ENCODE data around the gene APP.

Gene APP

DNA sequence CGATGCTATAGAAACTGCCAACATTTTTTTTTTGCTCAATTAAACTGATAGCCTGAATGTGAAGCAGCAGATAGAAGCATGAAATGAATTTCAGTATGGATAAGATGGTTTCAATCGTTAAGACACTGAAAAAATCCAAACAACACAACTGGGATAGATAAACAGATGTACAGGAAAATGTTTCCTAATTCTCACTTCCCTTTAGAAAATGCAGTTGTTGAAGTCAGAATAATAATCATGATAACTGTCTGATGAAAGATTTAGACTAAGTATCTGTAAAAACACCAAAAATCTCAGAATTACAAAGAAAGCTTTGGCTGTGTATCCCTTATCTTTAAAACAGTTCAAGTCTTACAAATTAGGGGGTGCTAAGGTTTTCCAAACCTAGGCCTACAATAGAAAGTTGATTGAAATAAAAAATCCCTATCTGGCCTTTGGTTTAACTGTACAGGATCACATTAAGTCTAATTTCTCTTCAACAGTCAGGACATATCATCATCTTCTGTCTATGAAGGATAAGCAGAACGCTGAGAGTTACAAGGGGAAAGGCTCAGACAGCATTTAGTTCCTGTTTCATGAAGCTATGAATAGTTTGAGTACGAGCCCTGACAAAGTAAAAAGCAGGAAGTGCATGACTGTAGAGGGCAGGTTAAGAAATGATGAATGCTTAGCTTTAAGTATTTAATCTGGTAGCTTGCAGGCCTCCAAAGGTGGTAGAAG lies 203.2 kb downstream of the APP start:
- no peak for DNase-seq

GRCh38 chr21:25965951-25966707 lies 204.4 kb downstream of the APP start:
- no peak for DNase-seq

GRCh38 chr21:25964926-25965325 lies 205.6 kb downstream of the APP start:
- no peak for DNase-seq

GRCh38 chr21:25964015-25964414 lies 206.6 kb downstream of the APP start:
- DNase-seq = no peak

- no peak for DNase-seq
Observed at GRCh38 chr21:25963181-25963580, 207.4 kb downstream of the APP start.

DNA sequence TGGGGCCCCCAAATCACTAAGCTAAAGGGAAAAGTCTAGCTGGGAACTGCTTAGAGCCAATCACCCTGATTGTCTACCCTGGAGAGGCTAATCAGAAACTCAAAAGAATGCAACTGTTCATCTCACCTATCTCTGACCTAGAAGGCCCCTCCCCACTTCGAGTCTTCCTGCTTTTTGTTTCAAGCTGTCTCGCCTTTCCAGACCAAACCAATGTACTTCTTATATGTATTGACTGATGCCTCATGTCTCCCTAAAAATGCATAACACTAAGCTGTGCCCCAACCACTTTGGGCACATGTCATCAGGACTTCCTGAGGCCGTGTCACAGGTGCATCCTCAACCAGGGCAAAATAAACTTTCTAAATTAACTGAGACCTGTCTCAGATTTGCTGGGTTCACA lies 209.5 kb downstream of the APP start:
- DNase-seq = no peak

GRCh38 chr21:25960402-25960801 lies 210.2 kb downstream of the APP start:
- DNase-seq = no peak

- no peak for DNase-seq
Observed at GRCh38 chr21:25959799-25960198, 210.8 kb downstream of the APP start.

DNA sequence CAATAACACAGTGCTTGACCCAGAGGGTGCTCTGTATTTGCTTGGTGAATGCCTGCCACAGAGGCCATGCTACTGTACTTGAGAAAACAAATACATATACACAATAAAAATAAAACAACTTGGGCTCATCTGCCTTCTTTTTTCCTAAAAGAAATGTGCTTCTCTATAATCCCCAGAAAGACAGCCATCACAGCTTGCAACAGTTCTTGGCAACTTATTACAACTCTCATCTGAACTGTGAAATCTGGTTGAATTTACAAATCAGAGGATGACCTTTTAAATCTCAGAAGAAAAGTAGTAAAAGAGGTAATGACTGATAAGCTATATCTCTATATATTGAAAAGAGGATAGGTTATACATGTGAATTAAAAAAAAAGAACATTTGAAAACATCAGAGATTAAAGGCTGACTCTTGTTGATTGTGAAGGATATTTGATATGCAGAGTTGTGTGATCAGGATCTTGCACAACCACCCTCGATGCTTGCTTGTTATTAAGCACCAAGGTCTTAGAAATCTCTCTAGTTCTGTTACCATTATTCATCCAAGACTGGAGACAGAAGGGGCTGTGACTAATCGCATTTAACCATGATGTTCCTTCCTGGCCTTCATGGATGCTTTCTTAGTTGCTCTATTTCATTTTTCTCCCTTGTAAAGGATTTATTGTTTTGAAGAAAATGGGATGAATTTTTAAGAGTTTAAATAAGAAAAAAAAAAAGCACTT lies 213.4 kb downstream of the APP start:
- no peak for DNase-seq

GRCh38 chr21:25955646-25956045 lies 214.9 kb downstream of the APP start:
- DNase-seq = no peak

GRCh38 chr21:25953659-25954058 lies 216.9 kb downstream of the APP start:
- no peak for DNase-seq

DNA sequence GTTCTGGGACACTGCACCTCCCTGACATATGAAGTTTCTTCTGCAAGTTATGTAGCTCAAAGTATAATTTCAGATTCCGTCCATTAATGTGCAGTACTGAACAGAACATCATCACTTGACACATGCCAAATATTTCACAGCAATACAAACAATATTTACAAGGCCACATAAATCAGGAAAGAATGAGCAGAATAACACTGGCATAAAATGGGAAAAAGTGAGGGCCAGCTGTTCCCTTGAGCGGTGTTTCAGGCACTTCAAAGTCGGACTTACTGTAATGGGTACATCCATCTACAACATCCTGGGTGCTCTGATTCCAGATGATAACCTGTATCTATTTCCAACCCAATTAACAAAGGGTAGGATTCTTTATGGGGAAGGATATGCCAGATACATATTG lies 217.4 kb downstream of the APP start:
- DNase-seq = no peak

GRCh38 chr21:25952306-25952705 lies 218.3 kb downstream of the APP start:
- no peak for DNase-seq

DNA sequence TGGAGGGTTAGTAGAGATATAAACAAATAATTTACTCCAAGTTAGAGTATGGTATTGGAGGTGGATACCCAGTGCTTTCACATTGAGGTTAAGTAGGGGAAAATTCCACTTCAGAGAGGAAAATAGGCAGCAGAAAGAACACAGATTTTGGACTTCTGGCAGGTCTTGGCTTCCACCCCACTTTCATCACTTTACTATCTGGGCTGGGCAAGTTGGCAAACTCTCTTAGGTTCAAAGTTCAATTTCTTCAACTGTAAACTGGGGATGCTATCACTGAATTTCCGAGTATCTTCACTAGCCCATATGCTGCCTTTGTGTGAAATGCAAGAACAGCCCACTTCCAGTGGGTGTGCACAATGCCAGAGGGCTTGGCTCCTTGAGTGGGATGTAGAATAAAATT lies 220.9 kb downstream of the APP start:
- DNase-seq = no peak

- DNase-seq = no peak
Observed at GRCh38 chr21:25944672-25945213, 225.8 kb downstream of the APP start.

- DNase-seq = no peak
Observed at GRCh38 chr21:25944082-25944481, 226.5 kb downstream of the APP start.

DNA sequence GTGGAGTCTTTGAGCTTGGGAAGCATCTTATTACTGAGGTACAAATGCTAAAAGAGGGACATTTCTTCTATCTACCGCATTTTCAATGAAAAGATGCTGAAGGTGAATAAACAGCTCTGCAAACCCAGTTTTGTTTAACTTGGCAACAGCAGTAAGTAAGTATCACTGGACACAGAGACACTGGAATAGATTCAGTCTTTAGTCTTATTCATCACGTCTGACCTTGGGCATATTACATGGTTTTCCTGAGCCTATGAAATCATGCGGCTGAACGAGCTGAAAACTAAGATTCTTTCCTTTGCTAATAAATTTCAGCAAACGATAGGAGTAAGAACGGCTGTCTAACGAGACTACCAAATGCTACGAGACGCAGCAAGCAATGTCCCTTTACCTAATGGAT lies 228.4 kb downstream of the APP start:
- no peak for DNase-seq

GRCh38 chr21:25939396-25939761 lies 231.2 kb downstream of the APP start:
- no peak for DNase-seq

DNA sequence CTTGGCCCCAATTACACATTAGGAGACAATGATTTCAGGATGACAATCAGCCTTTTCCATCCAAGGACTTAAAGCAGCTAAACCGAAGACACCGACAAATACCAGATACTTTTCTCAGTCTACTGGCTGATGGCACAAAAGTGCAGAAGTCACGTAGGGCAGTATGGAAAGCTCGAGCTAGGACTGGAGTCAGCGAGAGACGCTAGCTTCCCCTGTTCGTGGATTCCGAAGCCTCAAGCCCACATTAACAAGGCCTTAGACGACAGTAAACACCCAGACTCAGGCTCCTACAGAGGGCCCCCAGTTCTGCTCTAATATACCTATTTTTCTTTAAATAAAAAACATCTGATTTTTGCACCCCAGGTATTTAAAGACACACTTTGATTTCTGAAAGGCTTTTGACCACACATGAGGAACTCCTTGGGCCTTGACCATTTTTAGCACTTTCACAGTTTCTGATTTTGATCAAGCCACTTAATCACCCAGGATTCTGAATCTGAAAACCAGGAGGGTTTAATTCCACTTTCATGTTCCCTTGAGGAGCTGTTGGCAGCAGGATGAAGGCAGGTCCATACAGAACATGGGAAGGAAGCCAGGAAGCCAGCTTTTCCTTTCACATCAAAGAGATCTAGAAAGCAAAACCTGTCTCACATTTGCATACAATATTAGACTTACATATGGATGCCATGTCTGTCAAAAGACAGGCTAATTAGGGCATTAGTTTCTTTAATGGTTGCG lies 231.7 kb downstream of the APP start:
- DNase-seq = no peak

GRCh38 chr21:25936776-25937175 lies 233.8 kb downstream of the APP start:
- DNase-seq = no peak

DNA sequence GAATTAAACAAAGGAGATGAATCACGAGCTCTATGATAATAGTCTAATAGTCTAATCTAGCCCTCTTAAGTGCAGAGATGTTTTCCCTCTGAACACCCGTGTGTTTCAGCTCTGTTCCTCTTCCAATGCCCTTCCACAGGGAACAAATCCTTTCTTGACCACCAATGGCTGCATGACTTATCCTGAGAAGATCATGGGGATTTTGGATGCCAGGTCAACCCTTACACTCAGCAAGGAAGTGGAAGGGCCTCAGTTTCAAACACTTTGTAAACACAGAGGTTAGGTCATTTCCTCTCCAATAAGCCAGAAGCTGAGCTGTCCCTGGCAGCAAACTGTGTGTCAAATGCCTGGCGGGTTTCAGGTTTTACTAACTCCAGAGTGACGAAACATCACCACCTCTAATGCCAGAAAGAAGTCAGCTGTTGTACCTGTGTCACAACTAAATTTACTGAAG lies 235.8 kb downstream of the APP start:
- no peak for DNase-seq

DNA sequence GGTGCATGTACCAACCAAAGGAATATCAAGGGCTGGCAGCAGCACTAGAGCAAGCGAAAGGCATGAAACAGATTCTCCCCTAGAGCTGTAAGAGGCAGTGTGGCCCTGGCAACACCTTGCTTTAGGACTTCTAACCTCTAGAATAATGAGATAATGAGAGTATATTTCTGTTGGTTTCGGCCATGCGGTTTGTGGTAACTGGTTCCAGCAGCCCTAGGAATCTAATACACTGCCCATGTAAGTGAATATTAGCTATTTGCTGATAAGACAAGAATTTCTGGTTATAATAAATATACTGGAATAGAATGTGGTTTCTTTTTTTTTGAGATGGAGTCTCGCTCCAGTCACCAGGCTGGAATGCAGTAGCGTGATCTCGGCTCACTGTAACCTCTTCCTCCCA lies 236.4 kb downstream of the APP start:
- DNase-seq = no peak

GRCh38 chr21:25931765-25932164 lies 238.8 kb downstream of the APP start:
- DNase-seq = no peak
